ENCODE results near the gene ZNF652.

The ZNF652 gene

DNA sequence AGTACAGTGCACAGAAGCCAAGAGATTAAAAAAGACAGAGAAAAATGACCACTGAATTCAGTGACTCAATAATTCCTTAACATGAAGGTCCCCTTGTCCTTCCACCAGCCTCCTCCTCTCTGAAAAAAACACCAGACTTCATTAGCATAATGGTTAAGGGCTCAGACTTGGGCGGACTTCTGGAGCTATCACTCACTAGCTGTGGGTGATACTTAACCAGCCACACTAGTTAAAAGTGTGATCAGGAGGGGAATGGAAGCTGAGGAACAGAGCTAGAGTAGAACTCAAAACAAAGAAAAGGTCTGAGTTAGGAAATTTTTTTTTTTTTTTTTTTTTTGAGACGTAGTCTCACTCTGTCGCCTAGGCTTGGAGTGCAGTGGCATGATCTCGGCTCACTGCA, 23.2 kb downstream of the ZNF652 start:
- Histone ChIP-seq H3K79me2 (ENCODE audit: insufficient read depth, low read length) (peaks cover 60% of the 10 kb centered on the region), H3K4me2 (ENCODE audit: low read depth, low read length, poor library complexity, severe bottlenecking) (no peak overlapping the region)
- TF ChIP-seq, protein P1, sequence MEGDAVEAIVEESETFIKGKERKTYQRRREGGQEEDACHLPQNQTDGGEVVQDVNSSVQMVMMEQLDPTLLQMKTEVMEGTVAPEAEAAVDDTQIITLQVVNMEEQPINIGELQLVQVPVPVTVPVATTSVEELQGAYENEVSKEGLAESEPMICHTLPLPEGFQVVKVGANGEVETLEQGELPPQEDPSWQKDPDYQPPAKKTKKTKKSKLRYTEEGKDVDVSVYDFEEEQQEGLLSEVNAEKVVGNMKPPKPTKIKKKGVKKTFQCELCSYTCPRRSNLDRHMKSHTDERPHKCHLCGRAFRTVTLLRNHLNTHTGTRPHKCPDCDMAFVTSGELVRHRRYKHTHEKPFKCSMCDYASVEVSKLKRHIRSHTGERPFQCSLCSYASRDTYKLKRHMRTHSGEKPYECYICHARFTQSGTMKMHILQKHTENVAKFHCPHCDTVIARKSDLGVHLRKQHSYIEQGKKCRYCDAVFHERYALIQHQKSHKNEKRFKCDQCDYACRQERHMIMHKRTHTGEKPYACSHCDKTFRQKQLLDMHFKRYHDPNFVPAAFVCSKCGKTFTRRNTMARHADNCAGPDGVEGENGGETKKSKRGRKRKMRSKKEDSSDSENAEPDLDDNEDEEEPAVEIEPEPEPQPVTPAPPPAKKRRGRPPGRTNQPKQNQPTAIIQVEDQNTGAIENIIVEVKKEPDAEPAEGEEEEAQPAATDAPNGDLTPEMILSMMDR (IDR thresholded peaks at IDR 0.05; ENCODE audit: insufficient read depth, low read length, poor library complexity, severe bottlenecking), result no peak
- TF ChIP-seq EZH2phosphoT487 (conservative IDR thresholded peaks at IDR 0.05; ENCODE audit: low read length), result no peak

GRCh38 chr17:49337884-49338283, 24.2 kb downstream of the ZNF652 start:
- H3K27ac ChIP-seq (ENCODE audit: low read depth, low read length), result no peak overlapping the region

More for the DNA sequence above, 23.2 kb downstream of the ZNF652 start:
- H3K9ac ChIP-seq (ENCODE audit: low read length), result no peak overlapping the region
- no peaks in the 10 kb centered on the region for H3K9me3 ChIP-seq (ENCODE audit: insufficient read depth, low read length)
- H3K9me2 ChIP-seq (replicated peaks; ENCODE audit: insufficient read depth, low read length), result no peaks in the 10 kb centered on the region
- H3F3A ChIP-seq (ENCODE audit: insufficient read depth), result no peaks in the 10 kb centered on the region
- no peak overlapping the region for H3K27ac ChIP-seq (ENCODE audit: low read depth, low read length)
- H3K27me3 ChIP-seq (ENCODE audit: low read length), result no peaks in the 10 kb centered on the region
- no peaks in the 10 kb centered on the region for H3K36me3 ChIP-seq (ENCODE audit: low read length)
- H4K20me1 ChIP-seq (ENCODE audit: low read depth, low read length), result no peaks in the 10 kb centered on the region
- no peak overlapping the region for H3K4me3 ChIP-seq (ENCODE audit: insufficient read depth, low read length, poor library complexity, severe bottlenecking)
- H2AFZ ChIP-seq (ENCODE audit: low read depth, low read length, severe bottlenecking), result no peak overlapping the region

GRCh38 chr17:49334744-49335512, 27.1 kb downstream of the ZNF652 start:
- H3K9me2 ChIP-seq (replicated peaks; ENCODE audit: insufficient read depth, low read length), result no peaks in the 10 kb centered on the region
- no peaks in the 10 kb centered on the region for H3K36me3 ChIP-seq (ENCODE audit: low read length)
- no peak overlapping the region for H3K27ac ChIP-seq (ENCODE audit: low read depth, low read length)
- no peaks in the 10 kb centered on the region for H3F3A ChIP-seq (ENCODE audit: insufficient read depth)
- H2AFZ ChIP-seq (ENCODE audit: low read depth, low read length, severe bottlenecking), result no peak overlapping the region
- H4K20me1 ChIP-seq (ENCODE audit: low read depth, low read length), result no peaks in the 10 kb centered on the region
- no peak overlapping the region for H3K4me3 ChIP-seq (ENCODE audit: insufficient read depth, low read length, poor library complexity, severe bottlenecking)
- no peaks in the 10 kb centered on the region for H3K9me3 ChIP-seq (ENCODE audit: insufficient read depth, low read length)
- H3K79me2 ChIP-seq (ENCODE audit: insufficient read depth, low read length), result peaks cover 39% of the 10 kb centered on the region
- H3K27me3 ChIP-seq (ENCODE audit: low read length), result no peaks in the 10 kb centered on the region
- TF ChIP-seq EZH2phosphoT487 (conservative IDR thresholded peaks at IDR 0.05; ENCODE audit: low read length), result no peak
- TF ChIP-seq, protein P1 (IDR thresholded peaks at IDR 0.05; ENCODE audit: insufficient read depth, low read length, poor library complexity, severe bottlenecking), result no peak
- no peak overlapping the region for H3K4me2 ChIP-seq (ENCODE audit: low read depth, low read length, poor library complexity, severe bottlenecking)
- no peak overlapping the region for H3K9ac ChIP-seq (ENCODE audit: low read length)

More at GRCh38 chr17:49337884-49338283, 24.2 kb downstream of the ZNF652 start:
- Histone ChIP-seq H3K36me3 (ENCODE audit: low read length) (no peaks in the 10 kb centered on the region), H3F3A (ENCODE audit: insufficient read depth) (no peaks in the 10 kb centered on the region), H2AFZ (ENCODE audit: low read depth, low read length, severe bottlenecking) (no peak overlapping the region), H4K20me1 (ENCODE audit: low read depth, low read length) (no peaks in the 10 kb centered on the region), H3K4me3 (ENCODE audit: insufficient read depth, low read length, poor library complexity, severe bottlenecking) (no peak overlapping the region), H3K79me2 (ENCODE audit: insufficient read depth, low read length) (peaks cover 60% of the 10 kb centered on the region), H3K4me2 (ENCODE audit: low read depth, low read length, poor library complexity, severe bottlenecking) (no peak overlapping the region), H3K9ac (ENCODE audit: low read length) (no peak overlapping the region), H3K9me2 (replicated peaks; ENCODE audit: insufficient read depth, low read length) (no peaks in the 10 kb centered on the region), H3K27me3 (ENCODE audit: low read length) (no peaks in the 10 kb centered on the region), H3K9me3 (ENCODE audit: insufficient read depth, low read length) (no peaks in the 10 kb centered on the region)
- TF ChIP-seq EZH2phosphoT487 (conservative IDR thresholded peaks at IDR 0.05; ENCODE audit: low read length), result no peak
- TF ChIP-seq, protein P1 (IDR thresholded peaks at IDR 0.05; ENCODE audit: insufficient read depth, low read length, poor library complexity, severe bottlenecking), result no peak
